HepG2 (cell line): ENCODE results near the gene FEM1B.

ENCODE experiments used
- FOXA1 ChIP-seq, 2 experiments: fragments of 450-650 bp in 1 of 2; sonication (generic) in 1 of 2; formaldehyde crosslinking in 1 of 2; IDR thresholded peaks; 2 replicates each; pipeline versions ENCODE4 v1.4.0 to v1.6.1; 2016 to 2020; ENCODE audit warnings: missing genetic modification reagents in 1 of 2
- MAF1 ChIP-seq: sonication (generic); formaldehyde crosslinking; IDR thresholded peaks from 2 replicates; pipeline ENCODE4 v1.5.0; 2020; ENCODE audit warnings: missing genetic modification reagents, borderline replicate concordance
- ZBTB7B ChIP-seq: sonication (generic); formaldehyde crosslinking; IDR thresholded peaks from 2 replicates; pipeline ENCODE4 v1.4.0; 2020; ENCODE audit warnings: missing genetic modification reagents
- ZNF235 ChIP-seq: sonication (generic); formaldehyde crosslinking; IDR thresholded peaks from 2 replicates; pipeline ENCODE4 v1.8.1; 2023; ENCODE audit warnings: mild to moderate bottlenecking, missing genetic modification reagents, borderline replicate concordance

DNA sequence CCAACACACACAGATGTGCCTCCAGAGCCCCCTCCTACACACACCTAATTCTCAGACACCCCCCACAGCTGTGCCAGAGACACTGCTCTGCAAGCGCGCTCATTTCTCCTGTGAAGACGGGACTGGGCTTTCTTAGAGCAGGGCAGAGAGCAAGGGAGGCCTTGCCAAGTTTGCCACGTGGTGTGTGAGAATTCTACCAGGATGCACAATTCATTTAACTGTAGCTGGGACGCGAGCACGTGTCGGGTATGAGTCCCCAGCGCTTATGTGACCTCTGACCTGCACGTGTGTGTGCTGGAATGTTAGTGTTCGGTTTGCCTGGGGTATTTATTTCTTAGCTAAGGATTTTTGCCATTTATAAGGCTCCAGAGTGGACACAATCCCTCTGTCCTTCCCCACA lies 37.0 kb downstream of the FEM1B start:
- TF ChIP-seq ZBTB7B (CRISPR knock-in tag): no peak
- no peak for TF ChIP-seq ZNF235 (CRISPR knock-in tag)
- no peak for TF ChIP-seq MAF1 (CRISPR knock-in tag)
- TF ChIP-seq FOXA1 (IDR thresholded peaks at IDR 0.05): no peak
- TF ChIP-seq FOXA1 (CRISPR knock-in tag; IDR thresholded peaks at IDR 0.05): no peak
